CD4-positive, alpha-beta T cell treated with Interleukin-17A for 4 hours (primary cell): ENCODE data around the gene AMOTL1.

Source experiments
- DNase-seq: peaks from one replicate; pipeline ENCODE4 v3.0.0-alpha.2; 2020; ENCODE audit warnings: mixed read lengths

AMOTL1 gene

GRCh38 chr11:94861306-94861845 is 93.2 kb downstream of the AMOTL1 start:
- no peak for DNase-seq

- DNase-seq: no peak
Measured at GRCh38 chr11:94862926-94863880, 95.0 kb downstream of the AMOTL1 start.

GRCh38 chr11:94864506-94865045 is 96.4 kb downstream of the AMOTL1 start:
- DNase-seq: no peak

- DNase-seq: no peak
Measured at GRCh38 chr11:94866231-94866822, 98.2 kb downstream of the AMOTL1 start.

GRCh38 chr11:94866936-94867795 is 99.0 kb downstream of the AMOTL1 start:
- no peak for DNase-seq

GRCh38 chr11:94868468-94868867 is 100.3 kb downstream of the AMOTL1 start:
- DNase-seq: no peak

GRCh38 chr11:94869186-94869585 is 101.0 kb downstream of the AMOTL1 start:
- no peak for DNase-seq

GRCh38 chr11:94870422-94870821 is 102.3 kb downstream of the AMOTL1 start:
- no peak for DNase-seq

GRCh38 chr11:94871491-94872185 is 103.5 kb downstream of the AMOTL1 start:
- no peak for DNase-seq

- DNase-seq: no peak
Measured at GRCh38 chr11:94873916-94874540, 105.9 kb downstream of the AMOTL1 start.

- DNase-seq: no peak
Measured at GRCh38 chr11:94876222-94876621, 108.1 kb downstream of the AMOTL1 start.

GRCh38 chr11:94876645-94877442 is 108.7 kb downstream of the AMOTL1 start:
- peak; percentile 40 for DNase-seq

- DNase-seq: no peak
Measured at GRCh38 chr11:94877443-94878200, 109.5 kb downstream of the AMOTL1 start.

- no peak for DNase-seq
Measured at GRCh38 chr11:94879006-94879405, 110.8 kb downstream of the AMOTL1 start.

- DNase-seq: no peak
Measured at GRCh38 chr11:94880216-94880615, 112.1 kb downstream of the AMOTL1 start.

GRCh38 chr11:94882931-94883330 is 114.8 kb downstream of the AMOTL1 start:
- no peak for DNase-seq

GRCh38 chr11:94883878-94884277 is 115.7 kb downstream of the AMOTL1 start:
- DNase-seq: no peak

- no peak for DNase-seq
Measured at GRCh38 chr11:94884376-94884775, 116.2 kb downstream of the AMOTL1 start.

GRCh38 chr11:94885133-94885532 is 117.0 kb downstream of the AMOTL1 start:
- no peak for DNase-seq

GRCh38 chr11:94885581-94885980 is 117.4 kb downstream of the AMOTL1 start:
- DNase-seq: no peak
